Ishikawa (cell line): ENCODE results near the gene MOCS3.

Experiments used
- CEBPB ChIP-seq: IDR thresholded peaks from 2 replicates; pipeline ENCODE4 v1.6.1; 2012
- CREB1 ChIP-seq: IDR thresholded peaks from 2 replicates; pipeline ENCODE4 v1.6.1; 2012; ENCODE audit warnings: low read depth
- EGR1 ChIP-seq: IDR thresholded peaks from 2 replicates; pipeline ENCODE4 v1.6.1; 2012
- RAD21 ChIP-seq: IDR thresholded peaks from 2 replicates; pipeline ENCODE4 v1.6.1; 2012; ENCODE audit warnings: low read depth
- REST ChIP-seq: IDR thresholded peaks from 2 replicates; pipeline ENCODE4 v1.6.1; 2012; ENCODE audit warnings: low read depth, mild to moderate bottlenecking
- YY1 ChIP-seq: IDR thresholded peaks from 2 replicates; pipeline ENCODE4 v1.6.1; 2012; ENCODE audit warnings: low read depth

- TF ChIP-seq CREB1 (no peak), RAD21 (no peak), EGR1 (no peak), YY1 (no peak), REST (no peak), CEBPB (no peak)
Measured at GRCh38 chr20:50982363-50982762, 23.7 kb downstream of the MOCS3 start.
